H1 (cell line): Measurements from ENCODE around the gene RNU1-4. TPM values are rescaled to one million over a fixed set of nuclear protein-coding genes. Genes with fewer than 3 reads are reported as not detected.
"Not testable (repeated sequence)": the region's sequence is repeated elsewhere in the genome, so short reads cannot be mapped to it uniquely, and the experiment has no call there.

ENCODE experiments used
- CTCF ChIA-PET: fragments of 300-600 bp; sonication (Branson Sonifier 250); formaldehyde crosslinking; loops from one replicate; lab custom pipeline; 2021; ENCODE audit not compliant: partially characterized antibody; lab: Charles Lee
- POLR2A ChIA-PET: fragments of 300-600 bp; sonication (Branson Sonifier 250); formaldehyde crosslinking; loops from one replicate; lab custom pipeline; 2021; ENCODE audit warnings: inconsistent platforms; ENCODE audit not compliant: partially characterized antibody; lab: Charles Lee
- DNase-seq, 2 experiments: peaks; one replicate each; pipeline versions ENCODE4 v3.0.0 to v3.0.0-alpha.2; 2010 to 2022; ENCODE audit warnings: low spot score in 2 of 2, low read depth in 1 of 2, mixed read lengths in 1 of 2
- FAIRE-seq: peaks from 2 replicates; lab custom pipeline; 2011; peaks lifted over from hg19 to GRCh38; lab: Jason Lieb, UNC
- H2AFZ ChIP-seq: 2 replicates; pipeline ENCODE4 v1.8.1; 2012; ENCODE audit warnings: low read length, inconsistent platforms
- H2AK5ac ChIP-seq: 2 replicates; pipeline ENCODE4 v1.6.1; 2013; ENCODE audit warnings: low read depth, low read length
- H2BK120ac ChIP-seq: replicated peaks from 2 replicates; pipeline ENCODE3; 2013; ENCODE audit warnings: low read depth, low read length, inconsistent platforms
- H2BK12ac ChIP-seq: 2 replicates; pipeline ENCODE4 v1.6.1; 2013; ENCODE audit warnings: low read depth, low read length
- H2BK15ac ChIP-seq: 2 replicates; pipeline ENCODE4 v1.6.1; 2013; ENCODE audit warnings: low read length
- H2BK20ac ChIP-seq: 2 replicates; pipeline ENCODE4 v1.6.1; 2013; ENCODE audit warnings: low read length
- H2BK5ac ChIP-seq: 2 replicates; pipeline ENCODE4 v1.6.1; 2013; ENCODE audit warnings: low read depth, low read length
- H3K14ac ChIP-seq: 2 replicates; pipeline ENCODE4 v1.6.1; 2013; ENCODE audit warnings: inconsistent platforms; ENCODE audit not compliant: insufficient read length
- H3K18ac ChIP-seq: 2 replicates; pipeline ENCODE4 v1.6.1; 2013; ENCODE audit warnings: low read length; ENCODE audit errors: extremely low read depth
- H3K23ac ChIP-seq: 2 replicates; pipeline ENCODE4 v1.6.1; 2013; ENCODE audit warnings: inconsistent platforms; ENCODE audit not compliant: insufficient read length
- H3K23me2 ChIP-seq: 2 replicates; pipeline ENCODE4 v1.6.1; 2013; ENCODE audit warnings: low read depth, low read length
- H3K27ac ChIP-seq: 2 replicates; pipeline ENCODE4 v1.6.1; 2011; ENCODE audit warnings: low read depth, low read length, inconsistent platforms
- H3K27me3 ChIP-seq, 4 experiments: replicated peaks in 1 of 4; 1 replicate in 1 of 4; 2 replicates in 3 of 4; pipeline versions ENCODE4 v1.6.1 to v1.8.1; 2011 to 2013; ENCODE audit warnings: low read length in 3 of 4, mild to moderate bottlenecking in 3 of 4, inconsistent platforms in 2 of 4, mixed read lengths in 2 of 4, moderate library complexity in 1 of 4; ENCODE audit not compliant: control insufficient read depth in 3 of 4, insufficient read depth in 3 of 4; ENCODE audit errors: extremely low read depth in 1 of 4
- H3K36me3 ChIP-seq, 4 experiments: 2 replicates each; pipeline versions ENCODE4 v1.6.1 to v1.8.1; 2011 to 2013; ENCODE audit warnings: mild to moderate bottlenecking in 4 of 4, low read length in 3 of 4, moderate library complexity in 2 of 4, control low read depth in 1 of 4, inconsistent platforms in 1 of 4; ENCODE audit not compliant: insufficient read depth in 4 of 4, control insufficient read depth in 2 of 4
- H3K4ac ChIP-seq: replicated peaks from 2 replicates; pipeline ENCODE3; 2013; ENCODE audit warnings: low read length, low read depth, mixed read lengths, inconsistent platforms; ENCODE audit not compliant: insufficient read length
- H3K4me1 ChIP-seq, 4 experiments: replicated peaks in 1 of 4; 1 replicate in 1 of 4; 2 replicates in 3 of 4; pipeline versions ENCODE4 v1.6.1 to v1.8.1; 2011 to 2013; ENCODE audit warnings: low read length in 3 of 4, inconsistent platforms in 2 of 4, mixed read lengths in 1 of 4; ENCODE audit not compliant: insufficient read depth in 4 of 4, control insufficient read depth in 3 of 4
- H3K4me2 ChIP-seq, 2 experiments: 2 replicates each; pipeline versions ENCODE4 v1.6.1 to v1.8.1; 2011 to 2013; ENCODE audit warnings: low read depth in 2 of 2, low read length in 2 of 2, control low read depth in 1 of 2, inconsistent platforms in 1 of 2, mild to moderate bottlenecking in 1 of 2; ENCODE audit not compliant: insufficient read depth in 1 of 2
- H3K4me3 ChIP-seq, 4 experiments: fragments of 200-600, 300-600 bp in 1 of 4; sonication (generic), shearing (Covaris generic), sonication (Bioruptor Twin) in 1 of 4; 2 replicates each; pipeline versions ENCODE4 v1.5.1 to v1.8.1; 2011 to 2016; ENCODE audit warnings: low read length in 4 of 4, low read depth in 3 of 4, control low read depth in 2 of 4, inconsistent platforms in 2 of 4, mild to moderate bottlenecking in 2 of 4, mixed read lengths in 1 of 4, moderate library complexity in 1 of 4; ENCODE audit not compliant: insufficient read depth in 2 of 4; ENCODE audit errors: extremely low read depth in 1 of 4
- H3K56ac ChIP-seq: replicated peaks from 2 replicates; pipeline ENCODE3; 2013; ENCODE audit warnings: low read depth, mild to moderate bottlenecking, mixed read lengths, low read length, inconsistent platforms; ENCODE audit not compliant: insufficient read length
- H3K79me1 ChIP-seq: 2 replicates; pipeline ENCODE4 v1.6.1; 2013; ENCODE audit warnings: low read depth, low read length, control low read depth
- H3K79me2 ChIP-seq, 2 experiments: 2 replicates each; pipeline versions ENCODE4 v1.6.1 to v1.8.1; 2012 to 2013; ENCODE audit warnings: low read length in 2 of 2, mild to moderate bottlenecking in 2 of 2, inconsistent platforms in 1 of 2; ENCODE audit not compliant: insufficient read depth in 2 of 2, control insufficient read depth in 1 of 2
- H3K9ac ChIP-seq, 4 experiments: replicated peaks in 1 of 4; 1 replicate in 1 of 4; 2 replicates in 3 of 4; pipeline versions ENCODE4 v1.6.1 to v1.8.1; 2011 to 2013; ENCODE audit warnings: low read depth in 3 of 4, low read length in 3 of 4, control low read depth in 2 of 4, mild to moderate bottlenecking in 2 of 4, moderate library complexity in 2 of 4, inconsistent platforms in 1 of 4; ENCODE audit errors: extremely low read depth in 1 of 4
- H3K9me3 ChIP-seq, 2 experiments: 2 replicates each; pipeline versions ENCODE4 v1.6.1 to v1.8.1; 2012 to 2013; ENCODE audit warnings: mild to moderate bottlenecking in 2 of 2, moderate library complexity in 2 of 2, control low read depth in 1 of 2, inconsistent platforms in 1 of 2, low read depth in 1 of 2, low read length in 1 of 2, mixed read lengths in 1 of 2; ENCODE audit not compliant: insufficient read depth in 2 of 2
- H4K20me1 ChIP-seq, 2 experiments: replicated peaks in 1 of 2; 2 replicates each; pipeline versions ENCODE3 to v1.8.1; 2011 to 2013; ENCODE audit warnings: inconsistent platforms in 2 of 2, low read length in 2 of 2, mild to moderate bottlenecking in 1 of 2; ENCODE audit not compliant: insufficient read depth in 2 of 2, control insufficient read depth in 1 of 2
- H4K5ac ChIP-seq: 2 replicates; pipeline ENCODE4 v1.6.1; 2013; ENCODE audit warnings: low read length, low read depth, mixed read lengths, inconsistent platforms; ENCODE audit not compliant: insufficient read length
- H4K8ac ChIP-seq: 2 replicates; pipeline ENCODE4 v1.8.0; 2013; ENCODE audit warnings: mild to moderate bottlenecking, moderate library complexity, low read length, inconsistent platforms; ENCODE audit not compliant: insufficient read depth; ENCODE audit errors: extremely low read depth
- H4K91ac ChIP-seq: replicated peaks from 2 replicates; pipeline ENCODE3; 2013; ENCODE audit warnings: low read length, mixed read lengths, inconsistent platforms; ENCODE audit not compliant: insufficient read length
- WGBS, 2 experiments: shearing (Covaris generic) in 1 of 2; methylation state at CpG; one replicate each; pipeline versions ENCODE4 v1.1.6 to v1.1.7; 2013 to 2015; ENCODE audit warnings: low lambda C conversion rate in 2 of 2, mixed read lengths in 2 of 2, inconsistent platforms in 1 of 2, low coverage in 1 of 2, missing lambda C conversion rate in 1 of 2; ENCODE audit not compliant: insufficient replicate concordance in 2 of 2, insufficient coverage in 1 of 2, insufficient read length in 1 of 2; ENCODE audit errors: extremely low coverage in 1 of 2, missing lambda C conversion rate in 1 of 2; 5-methylcytosine and 5-hydroxymethylcytosine counted together
- polyA plus RNA-seq, 7 experiments: library from polyadenylated mRNA; depleted of rRNA in 3 of 7; stranded (reverse) in 5 of 7; unstranded in 2 of 7; fragments of >200 nt in 5 of 7; fragments of 200-250 nt in 2 of 7; gene quantifications; 1 replicate in 5 of 7; 2 replicates in 1 of 7; 4 replicates in 1 of 7; pipeline versions ENCODE4 v1.2.1 to v1.2.3, GENCODE V29; 2011 to 2013; ENCODE audit warnings: missing spikeins in 2 of 7, mixed read lengths in 2 of 7
- total RNA-seq: library from RNA; stranded (reverse); fragmentation: NEBNext Ultra II Directional; extraction: Animal tissue kit (Norgen Biotek cat#: 25700); gene quantifications from 2 replicates; pipeline ENCODE4 v1.2.1, GENCODE V29; 2021
- TF ChIP-seq, protein P1 (sequence below): IDR thresholded peaks from 2 replicates; pipeline ENCODE4 v1.6.1; 2012; ENCODE audit warnings: inconsistent platforms

RNU1-4 gene
- total and polyA plus RNA-seq, 2 of the 8 experiments (the other 6 are each of a cell fraction or from before 2014, with no cell fraction given), result 145 to 1,303 TPM

DNA sequence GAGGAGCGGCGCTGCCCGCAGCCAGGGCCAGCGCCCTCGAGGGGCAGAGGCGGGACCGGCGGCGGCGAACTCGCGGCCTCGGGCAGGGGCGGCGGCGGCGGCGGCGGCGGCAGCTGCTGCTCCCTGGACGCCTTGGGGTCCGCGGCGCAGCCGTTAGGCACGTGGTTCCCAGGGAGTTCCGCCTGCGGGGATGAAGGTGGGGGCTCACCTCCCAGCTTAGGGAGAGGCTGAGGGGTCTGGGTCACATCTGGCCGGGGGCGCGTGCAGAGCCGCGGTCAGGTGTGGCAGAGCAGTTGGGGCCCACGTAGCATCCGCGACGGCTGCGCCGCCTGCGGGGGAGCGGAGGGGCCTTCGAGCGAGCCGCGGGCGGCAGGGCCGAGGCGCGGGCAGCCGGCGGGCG is 40.9 kb upstream of the RNU1-4 start:
- H3K27ac ChIP-seq, H3K18ac ChIP-seq, H3K9ac ChIP-seq, H3K79me1 ChIP-seq, H3K56ac ChIP-seq, H4K8ac ChIP-seq, H2BK5ac ChIP-seq, H3K4me1 ChIP-seq, H2AFZ ChIP-seq, H2BK15ac ChIP-seq, H3K4me2 ChIP-seq, H2BK20ac ChIP-seq, H3K23me2 ChIP-seq, H3K4ac ChIP-seq, H3K23ac ChIP-seq, H4K91ac ChIP-seq, H3K4me3 ChIP-seq, H3K9me3 ChIP-seq, FAIRE-seq, H4K5ac ChIP-seq, H2BK120ac ChIP-seq, H2AK5ac ChIP-seq, H3K36me3 ChIP-seq, H3K27me3 ChIP-seq, H3K79me2 ChIP-seq, H2BK12ac ChIP-seq, H4K20me1 ChIP-seq, H3K14ac ChIP-seq: not testable (repeated sequence)
- 10% methylated on average over 2 of the region's 52 CpGs; no CpG with 5 or more reads in 1 of the 2 experiments for WGBS, 2 experiments
- DNase-seq, result peak in 1 of 2 experiments; percentile 81
- TF ChIP-seq, protein P1, sequence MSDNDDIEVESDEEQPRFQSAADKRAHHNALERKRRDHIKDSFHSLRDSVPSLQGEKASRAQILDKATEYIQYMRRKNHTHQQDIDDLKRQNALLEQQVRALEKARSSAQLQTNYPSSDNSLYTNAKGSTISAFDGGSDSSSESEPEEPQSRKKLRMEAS, result peak; percentile 76
- POLR2A ChIA-PET, result interaction anchor here (0.8 to 3.4 kb wide), 5 partner anchors 7 to 206 kb away, joined by 3 to 19 read pairs (median 9); no protein-coding TSS in a partner anchor
- CTCF ChIA-PET, result interaction anchor here (1.7 to 29.9 kb wide), 4 partner anchors 1 to 82 kb away, joined by 4 to 723 read pairs (median 667); partner anchors contain the start of gene NBPF1
